HG03095 (cell line): ENCODE measurements around the gene PAOX.

Experiments used
- ATAC-seq: cut with Tn5 transposase; IDR thresholded peaks from one replicate; pipeline ENCODE4 v1.9.1; 2021; ENCODE audit warnings: moderate library complexity; ENCODE audit not compliant: unreplicated experiment

The PAOX gene

GRCh38 chr10:133379152-133379800, at the start of gene PAOX:
TSS of gene PAOX (plus strand) at chr10:133379262. CDS start at chr10:133379317, 55 bp downstream.
- ATAC-seq, result peak; percentile 50

DNA sequence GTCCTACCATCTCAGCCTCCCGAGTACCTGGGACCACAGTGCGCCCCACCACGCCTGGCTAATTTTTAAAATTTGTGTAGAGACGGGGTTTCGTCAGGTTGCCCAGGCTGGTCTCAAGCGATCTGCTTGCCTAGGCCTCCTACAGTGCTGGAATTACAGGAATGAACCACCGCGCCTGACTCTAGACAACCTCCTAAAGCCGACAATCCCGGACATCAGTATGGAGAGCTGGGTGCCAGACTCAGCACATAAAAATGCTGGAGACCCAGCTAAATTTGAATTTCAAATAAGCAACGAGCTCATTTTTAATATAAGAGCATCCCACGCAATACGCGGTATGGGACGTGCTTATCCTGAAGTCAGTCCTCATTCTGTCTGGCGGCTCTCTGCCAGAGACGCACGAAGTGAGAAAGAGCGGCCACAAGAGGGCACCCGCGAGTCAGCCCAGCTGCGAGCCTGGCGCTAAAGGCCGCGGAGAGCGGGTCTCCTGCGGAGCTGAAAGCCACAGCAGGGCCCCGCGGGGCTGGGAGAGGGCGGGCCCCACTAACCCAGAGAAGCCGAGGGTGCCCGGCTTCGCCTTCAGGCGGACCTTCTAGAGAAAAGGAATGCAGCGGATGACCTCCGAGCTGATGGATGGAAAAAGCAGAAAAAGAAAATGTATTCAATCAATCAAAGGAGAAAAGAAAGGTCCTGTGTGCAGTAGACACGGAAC, 49.4 kb upstream of the PAOX start:
- peak; percentile 90 for ATAC-seq

DNA sequence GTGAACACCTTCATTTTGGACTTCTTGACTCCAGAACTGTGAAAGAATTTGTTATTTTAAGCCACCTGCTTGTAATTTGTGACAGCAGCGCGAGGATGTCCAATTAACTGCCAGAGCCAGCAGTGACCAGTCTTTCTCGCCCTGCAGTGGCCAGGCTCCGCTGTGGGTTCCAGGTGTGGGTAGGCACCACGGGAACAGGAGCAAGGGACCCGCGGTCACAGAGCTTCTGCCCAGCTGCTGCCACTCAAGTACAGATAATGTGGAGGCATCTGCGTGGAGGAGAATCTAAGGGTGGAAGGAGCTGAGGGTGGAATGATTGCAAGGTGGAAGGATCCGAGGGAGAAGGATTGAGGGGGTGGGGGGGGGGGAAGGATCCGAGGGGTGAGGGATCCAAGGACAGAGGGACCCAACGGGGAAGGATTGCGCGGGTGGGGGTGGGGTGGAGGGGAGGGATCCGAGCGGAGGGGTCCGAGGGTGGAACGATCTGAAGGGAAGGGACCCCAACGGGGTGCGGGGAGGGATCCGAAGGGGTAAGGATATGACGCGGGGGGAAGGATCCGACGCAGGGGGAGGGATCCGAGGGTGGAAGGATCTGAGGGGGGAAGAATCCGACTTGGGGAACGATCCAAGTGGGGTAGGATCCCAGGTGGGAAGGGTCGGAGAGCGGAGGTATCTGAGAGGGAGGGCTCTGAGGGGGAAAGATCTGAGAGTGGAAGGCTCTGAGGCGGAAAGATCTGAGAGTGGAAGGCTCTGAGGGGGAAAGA, 45.9 kb upstream of the PAOX start:
- no peak for ATAC-seq

DNA sequence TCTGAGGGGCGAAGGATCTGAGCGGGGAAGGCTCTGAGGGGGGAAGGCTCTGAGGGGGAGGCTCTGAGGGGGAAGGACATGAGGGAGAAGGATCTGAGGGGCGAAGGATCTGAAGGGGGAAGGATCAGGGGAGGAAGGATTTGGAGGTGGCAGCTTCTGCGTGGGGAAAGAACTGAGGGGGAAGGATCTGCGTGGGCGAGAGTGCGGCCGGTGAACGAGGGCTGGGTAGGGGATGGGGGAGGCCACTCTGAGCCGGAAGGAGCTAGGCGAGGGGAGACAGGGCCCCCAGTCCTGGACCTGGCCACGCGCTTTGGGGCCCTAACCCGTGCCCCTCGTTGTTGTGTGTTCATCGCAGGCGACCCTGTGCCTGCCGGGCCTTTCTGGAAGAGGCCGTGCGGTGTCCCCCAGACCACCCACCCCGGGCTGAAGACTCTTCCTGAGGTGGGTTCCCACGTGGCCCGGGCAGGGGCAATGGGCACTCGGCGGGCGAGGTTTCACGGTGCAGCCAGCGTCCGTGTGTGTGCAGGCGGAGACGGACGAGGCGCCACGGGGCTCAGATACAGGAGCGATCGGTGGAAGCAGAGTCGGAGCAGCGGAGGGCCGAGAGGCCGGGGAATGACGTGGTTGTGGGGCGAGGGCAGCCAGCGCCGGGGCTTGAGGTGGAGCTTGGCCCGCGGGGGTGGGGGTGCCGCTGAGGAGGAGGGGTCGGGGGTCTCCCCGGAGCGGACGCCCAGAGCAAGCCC, 44.4 kb upstream of the PAOX start:
- no peak for ATAC-seq

GRCh38 chr10:133335246-133336117, 43.6 kb upstream of the PAOX start:
- no peak for ATAC-seq

GRCh38 chr10:133336118-133336576, 42.9 kb upstream of the PAOX start:
- no peak for ATAC-seq

DNA sequence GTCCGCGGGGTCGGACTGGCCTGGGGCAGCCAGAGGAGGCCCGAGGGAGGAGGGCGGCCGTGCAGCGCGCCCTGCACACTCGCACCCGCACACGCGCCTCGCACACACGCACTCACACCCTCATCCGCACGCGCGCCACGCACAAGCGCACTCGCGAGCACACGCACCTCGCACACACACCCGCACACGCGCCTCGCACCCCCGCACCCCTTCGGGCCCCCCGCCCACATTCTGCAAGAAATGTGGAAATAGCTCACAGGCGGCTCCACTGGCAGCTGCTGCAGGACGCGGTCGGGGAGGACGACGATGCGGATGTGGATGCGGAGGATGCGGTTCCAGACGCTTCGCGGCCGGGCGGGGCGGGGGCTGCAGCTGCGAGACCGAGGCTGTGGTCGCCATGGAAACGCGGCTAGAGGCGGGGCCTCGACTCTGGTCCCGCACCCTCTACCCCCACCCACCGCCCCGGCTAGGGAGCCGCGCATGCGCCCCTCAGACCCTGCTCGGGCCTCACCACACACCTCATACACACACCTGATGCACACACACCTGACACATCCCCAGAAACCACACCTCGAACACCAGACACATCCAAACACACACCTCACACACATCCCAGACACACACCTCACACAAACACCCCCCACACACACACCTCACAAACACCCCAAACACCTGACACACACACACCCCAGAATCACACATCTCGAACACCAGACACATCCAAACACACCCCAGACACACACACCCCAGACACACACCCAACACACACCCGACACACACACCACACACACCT, 42.3 kb upstream of the PAOX start, which contains the start of gene CALY:
TSS of gene CALY (minus strand) at position 320 of the 793 bp plus-strand sequence. CDS start 7,907 bp downstream, outside the sequence.
- ATAC-seq, result no peak

GRCh38 chr10:133337370-133337725, 41.7 kb upstream of the PAOX start:
- ATAC-seq, result no peak

DNA sequence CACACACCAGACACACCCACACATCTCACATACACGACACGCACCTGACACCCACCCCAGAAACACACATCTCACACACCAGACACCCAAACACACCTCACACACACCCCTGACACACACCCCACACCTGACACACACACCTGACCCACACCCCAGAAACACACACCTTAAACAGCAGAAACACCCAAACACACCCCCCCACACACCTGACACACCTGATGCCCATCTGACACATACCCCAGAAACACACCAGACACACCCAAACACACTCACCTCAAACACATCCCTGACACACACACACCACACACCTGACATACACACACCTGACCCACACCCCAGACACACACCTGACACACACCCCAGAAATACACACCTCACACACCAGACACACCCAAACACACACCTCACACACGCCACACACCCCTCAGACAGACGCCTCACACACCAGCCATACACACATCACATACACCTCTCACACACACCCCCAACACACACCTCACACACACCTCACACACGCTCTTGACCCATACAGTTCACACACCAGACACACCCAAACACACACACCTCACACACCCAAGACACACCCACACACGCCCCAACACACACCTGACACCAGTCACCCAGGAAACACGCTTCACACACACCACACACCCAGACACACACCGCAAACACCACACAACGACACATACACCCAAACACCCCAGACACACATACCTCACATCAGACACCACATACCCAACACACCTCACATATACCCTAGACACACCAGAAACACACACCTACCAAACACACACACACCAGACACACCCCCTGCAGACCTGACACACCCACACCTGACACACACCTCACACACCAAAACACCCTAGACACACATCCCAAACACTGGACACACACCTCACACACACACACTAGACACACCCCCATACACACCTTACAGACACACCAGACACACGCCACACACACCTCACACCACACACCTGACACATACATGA, 40.7 kb upstream of the PAOX start:
- no peak for ATAC-seq

DNA sequence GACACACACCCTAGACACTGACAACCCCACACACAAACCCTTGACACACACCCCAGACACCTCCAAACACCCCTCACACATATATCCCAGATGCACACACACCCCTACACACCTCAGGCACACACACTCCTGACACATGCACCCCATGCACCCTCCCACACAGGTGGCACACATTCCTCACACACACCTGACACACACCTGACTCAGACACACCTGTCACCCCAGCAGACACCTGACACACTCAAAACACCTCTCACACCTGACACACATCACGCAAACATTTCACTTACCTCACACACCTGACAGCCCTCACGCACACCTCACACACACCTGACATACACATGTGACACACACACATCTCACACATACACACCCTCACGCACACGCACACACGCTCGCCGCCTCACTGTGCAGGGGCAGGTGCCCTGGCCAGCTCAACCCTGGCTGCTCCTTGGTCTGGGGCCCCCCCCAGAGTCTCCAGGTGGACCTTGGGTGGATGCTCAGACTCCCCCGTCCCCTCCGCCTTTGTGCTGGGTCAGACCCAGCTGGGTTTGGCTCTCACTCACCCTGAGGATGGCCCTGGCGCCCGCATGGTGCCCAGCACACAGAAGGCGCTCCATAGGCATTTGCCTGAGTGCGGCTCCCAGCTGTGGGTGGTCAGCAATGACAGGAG, 39.2 kb upstream of the PAOX start:
- ATAC-seq, result no peak

- no peak for ATAC-seq
These were observed 37.1 kb upstream of the PAOX start for GRCh38 chr10:133341983-133342382.

- no peak for ATAC-seq
These were observed 36.1 kb upstream of the PAOX start for GRCh38 chr10:133342942-133343341.

- ATAC-seq, result no peak
These were observed 35.5 kb upstream of the PAOX start for GRCh38 chr10:133343558-133343957.

GRCh38 chr10:133344236-133344635, 34.8 kb upstream of the PAOX start:
- ATAC-seq, result no peak

GRCh38 chr10:133346413-133346812, 32.6 kb upstream of the PAOX start:
- no peak for ATAC-seq

DNA sequence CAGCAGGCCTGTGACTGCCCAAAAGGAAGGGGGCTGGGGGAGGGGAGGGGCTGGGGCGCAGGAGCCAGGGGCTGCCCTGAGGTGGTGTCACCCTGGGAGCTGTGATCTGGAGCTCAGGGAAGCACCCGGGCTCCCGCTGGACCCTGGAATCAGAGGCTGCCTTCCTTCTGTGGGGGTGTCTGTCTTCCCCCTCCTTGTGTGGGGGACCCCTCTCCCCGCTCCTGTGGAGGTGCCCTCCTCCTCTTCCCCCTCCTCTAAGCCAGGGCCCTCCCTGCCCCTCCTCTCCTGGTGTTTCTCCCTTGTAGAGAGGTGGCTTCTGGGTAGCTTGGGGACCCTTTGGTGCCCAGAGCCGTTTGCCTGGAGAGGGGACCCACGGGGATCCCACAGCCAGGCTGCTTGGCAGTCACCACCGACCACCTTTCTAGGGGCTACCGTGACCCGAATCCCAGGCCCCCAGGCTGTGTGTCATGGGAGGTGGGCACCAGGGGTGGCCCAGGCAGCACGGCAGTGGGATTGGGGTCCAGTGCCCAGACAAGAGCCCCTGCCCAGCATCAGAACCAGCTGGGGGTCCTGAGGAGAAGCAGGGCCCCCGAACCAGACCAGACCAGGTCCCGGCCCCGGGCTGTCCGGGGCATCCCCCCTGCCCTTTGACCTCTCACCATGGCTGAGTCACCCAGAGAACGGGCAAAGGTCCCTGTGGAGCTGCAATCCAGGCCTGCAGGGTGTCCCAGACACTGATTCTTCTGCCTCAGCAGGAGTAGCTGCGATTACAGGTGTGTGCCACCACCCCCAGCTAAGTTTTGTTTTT, 31.1 kb upstream of the PAOX start:
- ATAC-seq, result no peak

GRCh38 chr10:133349160-133349568, 29.9 kb upstream of the PAOX start:
- no peak for ATAC-seq
